Measurements from ENCODE around the gene CBX5.

- TF ChIP-seq CTCF (IDR thresholded peaks at IDR 0.05) = no peak
- no peak for TF ChIP-seq POLR2AphosphoS5 (IDR thresholded peaks at IDR 0.05; ENCODE audit: low read depth, low read length)
These were observed 12.4 kb upstream of the CBX5 start for GRCh38 chr12:54292083-54292930.
